NCI-H1436 (cell line): Measurements from ENCODE around the gene CCL23.
"Not testable (repeated sequence)": the region's sequence is repeated elsewhere in the genome, so short reads cannot be mapped to it uniquely, and the experiment has no call there.

Source experiments
- DNase-seq: peaks from one replicate; lab custom pipeline; 2025; lab: John Stamatoyannopoulos, UW

CCL23 gene

GRCh38 chr17:36002631-36003030, 15.1 kb downstream of the CCL23 start:
- DNase-seq: no peak

GRCh38 chr17:36001862-36002603, 15.7 kb downstream of the CCL23 start:
- DNase-seq: peak; percentile 3

GRCh38 chr17:36001110-36001771, 16.5 kb downstream of the CCL23 start, which contains the start of gene CCL15:
Gene CCL15 (minus strand): TSS chr17:36001553. CDS start chr17:36001492, 61 bp downstream.
- DNase-seq: no peak

GRCh38 chr17:36000732-36001109, 17.1 kb downstream of the CCL23 start:
- DNase-seq: no peak

- no peak for DNase-seq
Observed at GRCh38 chr17:35998756-35999155, 19.0 kb downstream of the CCL23 start.

- DNase-seq: no peak
Observed at GRCh38 chr17:35998018-35998545, 19.7 kb downstream of the CCL23 start.

- not testable (repeated sequence) for DNase-seq
Observed at GRCh38 chr17:35995346-35995745, 22.4 kb downstream of the CCL23 start.

- DNase-seq: no peak
Observed at GRCh38 chr17:35991075-35991474, 26.7 kb downstream of the CCL23 start.

- DNase-seq: no peak
Observed at GRCh38 chr17:35988164-35988563, 29.6 kb downstream of the CCL23 start.

GRCh38 chr17:35986643-35987042, 31.1 kb downstream of the CCL23 start, which contains the start of gene CCL14:
Gene CCL14 (minus strand): TSS chr17:35986729. CDS start chr17:35986649, 80 bp downstream.
- no peak for DNase-seq

GRCh38 chr17:35984140-35984539, 33.6 kb downstream of the CCL23 start:
- DNase-seq: no peak

- DNase-seq: no peak
Observed at GRCh38 chr17:35982409-35983191, 35.2 kb downstream of the CCL23 start.

- DNase-seq: no peak
Observed at GRCh38 chr17:35981908-35982330, 35.9 kb downstream of the CCL23 start.

GRCh38 chr17:35981246-35981645, 36.5 kb downstream of the CCL23 start, which contains the start of gene CCL16:
Gene CCL16 (minus strand): TSS chr17:35981497. CDS start chr17:35981420, 77 bp downstream.
- DNase-seq: no peak

GRCh38 chr17:35978346-35978745, 39.4 kb downstream of the CCL23 start:
- DNase-seq: no peak

GRCh38 chr17:35977509-35977908, 40.3 kb downstream of the CCL23 start:
- DNase-seq: no peak

GRCh38 chr17:35973333-35974260, 44.2 kb downstream of the CCL23 start:
- DNase-seq: no peak

GRCh38 chr17:35972945-35973332, 44.8 kb downstream of the CCL23 start:
- DNase-seq: no peak

- no peak for DNase-seq
Observed at GRCh38 chr17:35972535-35972934, 45.2 kb downstream of the CCL23 start.

- DNase-seq: no peak
Observed at GRCh38 chr17:35972066-35972465, 45.7 kb downstream of the CCL23 start.
